ENCODE data around the gene MSRB1. TPM values are rescaled to one million over a fixed set of nuclear protein-coding genes. Genes with fewer than 3 reads are reported as not detected.

Gene MSRB1, protein sequence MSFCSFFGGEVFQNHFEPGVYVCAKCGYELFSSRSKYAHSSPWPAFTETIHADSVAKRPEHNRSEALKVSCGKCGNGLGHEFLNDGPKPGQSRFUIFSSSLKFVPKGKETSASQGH
- 31.3 TPM for polyA plus RNA-seq (2013, experiment 1 of 2; ENCODE audit: insufficient read length)
- 28.3 TPM for polyA plus RNA-seq (2013, experiment 2 of 2; ENCODE audit: insufficient read length)

DNA sequence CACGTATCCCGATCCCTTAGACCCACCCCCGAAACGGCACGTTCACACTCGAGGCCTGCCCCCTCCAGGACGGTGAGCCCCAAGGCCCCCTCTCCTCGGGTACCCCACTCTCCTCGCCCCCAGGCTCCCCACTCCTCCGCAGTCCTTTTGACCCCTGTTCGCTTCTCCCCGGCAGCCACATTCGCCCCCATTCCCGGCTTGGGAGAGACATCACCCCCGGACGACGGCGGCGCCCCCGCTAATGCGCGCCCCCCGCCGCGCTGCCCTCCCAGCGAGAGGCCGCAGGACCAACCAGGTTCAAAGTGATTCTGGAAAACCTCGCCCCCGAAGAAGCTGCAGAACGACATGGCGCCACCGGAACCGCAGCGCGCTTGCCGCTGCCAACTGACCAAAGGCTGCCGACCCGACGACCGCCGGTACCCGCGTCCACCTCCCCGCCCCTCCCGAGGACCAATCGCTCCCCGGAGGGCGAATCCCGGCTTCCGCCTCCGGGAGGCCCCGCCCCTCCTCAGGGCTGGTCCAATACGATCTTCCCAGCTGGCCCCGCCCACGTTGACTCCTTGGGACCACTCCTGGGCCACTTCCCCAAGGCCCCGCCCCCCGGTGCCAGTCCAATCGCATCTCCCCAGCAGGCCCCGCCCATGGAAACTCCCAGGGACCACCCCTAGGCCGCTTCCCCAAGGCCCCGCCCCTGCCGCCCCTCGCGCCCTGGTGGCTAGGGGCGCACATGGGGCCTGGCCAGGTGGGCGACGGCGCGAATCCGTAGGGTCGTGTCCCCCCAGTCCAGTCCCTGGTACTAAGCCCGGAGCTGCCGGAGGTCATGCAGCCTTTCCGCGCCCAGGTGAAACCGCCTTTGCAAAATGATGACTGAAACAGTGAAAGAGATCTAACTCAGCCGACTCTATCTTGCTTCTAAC is at the start of gene MSRB1:
MSRB1 (minus strand) TSS at position 390 of the 917 bp plus-strand sequence; CDS start at position 347, 43 bp downstream.
- DNase-seq, result peak; percentile 99

DNA sequence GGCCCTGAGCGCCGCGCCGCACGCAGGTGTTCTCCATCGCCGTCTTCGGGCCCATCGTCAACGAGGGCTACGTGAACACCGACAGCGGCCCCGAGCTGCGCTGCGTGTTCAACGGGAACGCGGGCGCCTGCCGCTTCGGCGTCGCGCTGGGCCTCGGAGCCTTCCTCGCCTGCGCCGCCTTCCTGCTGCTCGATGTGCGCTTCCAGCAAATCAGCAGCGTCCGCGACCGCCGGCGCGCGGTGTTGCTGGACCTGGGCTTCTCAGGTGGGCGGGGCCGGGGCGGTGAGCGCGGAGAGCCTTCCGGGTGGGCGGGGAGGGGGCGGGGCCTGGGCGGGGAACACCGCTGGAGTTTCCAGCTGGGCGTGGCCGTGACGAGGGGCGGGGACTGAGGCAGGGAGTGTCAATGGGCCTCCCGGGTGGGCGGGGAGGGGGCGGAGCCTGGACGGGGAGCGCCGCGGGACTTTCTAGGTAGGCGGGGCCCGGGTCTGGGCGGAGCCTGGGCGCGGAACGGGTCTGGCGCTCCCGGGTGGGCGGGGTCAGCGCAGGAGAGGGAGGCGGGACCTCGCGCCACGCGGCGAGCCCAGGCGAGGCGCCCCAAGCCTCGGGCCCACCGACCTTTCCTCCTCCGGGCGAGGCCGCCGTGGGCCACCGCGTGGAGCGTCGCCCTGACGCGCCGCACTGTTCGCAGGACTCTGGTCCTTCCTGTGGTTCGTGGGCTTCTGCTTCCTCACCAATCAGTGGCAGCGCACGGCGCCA is 49.1 kb upstream of the MSRB1 start:
- peak; percentile 94 for DNase-seq

DNA sequence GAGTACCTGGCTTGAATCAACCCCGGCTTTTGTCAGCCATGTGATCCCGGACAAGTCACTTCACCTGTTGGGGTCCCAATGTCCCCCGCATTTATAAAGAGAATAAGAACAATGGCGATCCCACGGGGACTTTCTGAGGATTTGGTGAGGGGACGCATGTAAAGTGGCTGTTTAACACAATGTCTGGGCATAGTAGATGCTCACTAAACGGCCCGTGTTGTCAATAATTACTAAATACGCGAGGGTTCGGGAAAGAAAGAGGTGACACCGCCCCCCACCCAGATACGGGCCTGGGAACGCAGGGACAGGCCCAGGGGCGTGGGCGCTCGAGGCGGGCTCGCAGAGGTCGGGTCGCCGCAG is 48.6 kb upstream of the MSRB1 start:
- DNase-seq, result no peak

DNA sequence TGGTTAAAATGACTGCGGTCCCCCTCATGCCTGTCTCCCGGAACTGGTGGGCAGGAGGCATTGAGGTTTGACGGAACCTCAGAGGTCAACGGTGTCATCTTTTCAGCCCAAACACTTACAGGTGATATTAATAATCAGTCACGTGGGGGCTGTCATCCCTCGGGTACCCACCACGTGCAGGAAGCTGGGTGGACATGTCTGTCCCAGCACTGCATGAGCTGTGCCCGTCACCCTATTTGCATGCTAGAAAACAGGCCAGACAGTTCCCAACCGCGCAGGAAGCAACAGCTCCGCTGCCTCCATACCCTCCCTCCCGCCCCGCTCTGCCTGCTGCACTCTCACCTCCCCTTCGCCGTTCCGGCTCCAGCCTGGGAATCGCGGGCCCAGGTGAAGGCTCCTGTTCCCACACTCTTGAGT is 48.1 kb upstream of the MSRB1 start:
- DNase-seq, result no peak

DNA sequence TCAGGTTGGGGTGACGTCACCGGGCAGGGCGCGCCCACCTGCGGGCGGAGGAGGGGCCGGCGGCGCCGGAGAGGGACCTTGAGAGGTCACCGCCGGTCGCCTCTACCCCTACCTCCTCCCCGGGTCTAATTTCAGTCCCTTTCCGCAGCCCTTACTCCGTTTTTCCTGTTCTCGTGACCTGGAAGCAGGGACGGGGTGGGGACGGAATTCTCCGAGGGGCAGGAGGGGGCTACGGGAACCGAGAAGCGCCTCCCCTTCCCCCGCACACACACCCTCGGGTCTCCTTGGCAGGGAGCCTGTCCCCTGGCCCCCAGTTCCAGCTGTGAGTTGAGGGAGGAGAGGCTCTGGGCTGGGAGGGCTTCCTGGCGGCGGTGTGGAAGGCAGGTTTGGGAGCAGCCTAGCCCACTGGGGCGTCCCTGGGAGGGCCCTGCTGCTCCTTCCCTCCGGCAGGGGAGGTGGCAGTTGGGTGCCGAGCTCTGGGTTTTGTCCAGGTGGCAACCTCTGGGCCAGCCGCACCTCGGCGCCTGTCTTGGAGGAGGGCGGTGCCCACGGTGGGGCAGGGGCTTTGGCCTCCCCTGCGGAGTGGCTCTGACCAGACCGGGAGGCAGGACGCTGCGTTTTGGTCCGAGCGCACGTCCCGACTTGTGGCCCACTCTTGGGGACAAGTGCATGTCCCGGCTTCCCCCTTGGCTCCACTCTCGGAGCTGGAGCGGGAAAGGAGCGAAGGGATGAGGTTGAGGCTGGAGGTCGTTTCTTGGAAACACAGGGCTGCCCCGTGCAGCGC is 47.5 kb upstream of the MSRB1 start:
- no peak for DNase-seq

DNA sequence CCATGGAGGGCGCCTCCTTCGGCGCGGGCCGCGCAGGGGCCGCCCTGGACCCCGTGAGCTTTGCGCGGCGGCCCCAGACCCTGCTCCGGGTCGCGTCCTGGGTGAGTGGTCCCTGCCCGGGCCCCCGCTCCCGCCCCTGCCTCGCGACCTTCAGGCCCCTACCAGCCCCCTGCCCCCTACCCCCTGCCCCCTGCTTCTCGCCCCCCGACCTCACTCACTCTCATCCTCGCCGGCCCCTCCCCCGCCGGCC is 47.0 kb upstream of the MSRB1 start:
- no peak for DNase-seq

DNA sequence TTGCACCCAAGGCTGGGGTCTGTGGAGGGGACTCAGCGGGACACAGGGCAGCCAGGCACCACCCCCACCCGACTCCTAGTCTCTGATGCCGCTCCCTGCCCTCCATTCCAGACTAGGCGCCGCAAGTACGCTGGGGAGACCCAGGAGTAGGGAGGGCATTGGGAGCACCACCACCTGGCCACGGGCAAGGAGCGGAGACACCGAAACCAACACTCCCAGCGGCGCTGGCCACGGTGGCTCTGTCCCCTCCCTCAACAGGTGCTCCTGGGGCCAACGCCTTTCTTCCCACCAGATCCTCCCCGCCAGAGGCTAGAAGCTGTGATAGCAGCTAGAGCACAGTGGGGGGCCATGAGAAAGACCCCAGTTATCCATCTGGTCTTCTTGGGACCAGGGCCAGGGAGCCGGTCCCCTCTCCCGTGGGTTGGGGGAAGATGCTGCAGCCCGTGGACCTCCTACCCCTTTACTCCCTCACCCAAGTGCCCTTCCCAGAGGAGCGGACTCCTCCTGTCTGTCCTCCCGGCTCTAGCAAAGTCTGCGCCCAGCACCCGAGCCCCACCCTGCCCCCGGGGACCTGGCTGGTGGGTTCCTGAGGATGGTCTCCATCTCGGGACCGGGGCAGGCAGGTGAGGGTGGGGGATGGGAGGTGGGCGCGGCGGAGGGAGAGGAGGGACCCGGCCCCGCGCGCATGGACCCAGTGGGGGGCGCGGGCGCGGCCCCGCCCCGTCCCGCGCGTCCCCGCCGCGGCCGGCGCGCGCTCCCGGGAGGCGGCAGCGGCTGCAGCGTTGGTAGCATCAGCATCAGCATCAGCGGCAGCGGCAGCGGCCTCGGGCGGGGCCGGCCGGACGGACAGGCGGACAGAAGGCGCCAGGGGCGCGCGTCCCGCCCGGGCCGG is 46.5 kb upstream of the MSRB1 start, which contains the start of gene SYNGR3:
SYNGR3 (plus strand) TSS at position 762 of the 892 bp plus-strand sequence. CDS start 133 bp downstream, outside the sequence.
- no peak for DNase-seq

DNA sequence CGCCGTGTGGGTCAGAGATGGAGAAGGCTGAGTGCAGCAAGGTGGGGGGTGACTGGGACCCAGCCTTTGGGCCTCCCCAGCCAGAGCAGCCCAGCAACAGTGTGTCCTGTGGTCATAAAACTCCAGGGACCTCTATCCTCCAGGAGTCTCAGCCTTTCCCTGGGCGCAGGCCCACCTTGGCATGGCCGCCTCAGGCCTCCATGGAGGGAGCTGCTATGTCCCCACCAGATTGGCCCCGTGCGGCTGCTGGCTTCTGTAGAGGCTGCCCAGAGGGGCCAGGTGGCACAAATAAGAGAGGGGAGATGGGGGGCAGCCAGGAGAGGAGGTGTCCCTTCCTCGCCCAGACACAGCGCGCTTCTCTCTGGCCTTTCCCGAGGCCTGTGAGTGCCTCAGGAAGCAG is 44.2 kb upstream of the MSRB1 start:
- DNase-seq, result no peak

DNA sequence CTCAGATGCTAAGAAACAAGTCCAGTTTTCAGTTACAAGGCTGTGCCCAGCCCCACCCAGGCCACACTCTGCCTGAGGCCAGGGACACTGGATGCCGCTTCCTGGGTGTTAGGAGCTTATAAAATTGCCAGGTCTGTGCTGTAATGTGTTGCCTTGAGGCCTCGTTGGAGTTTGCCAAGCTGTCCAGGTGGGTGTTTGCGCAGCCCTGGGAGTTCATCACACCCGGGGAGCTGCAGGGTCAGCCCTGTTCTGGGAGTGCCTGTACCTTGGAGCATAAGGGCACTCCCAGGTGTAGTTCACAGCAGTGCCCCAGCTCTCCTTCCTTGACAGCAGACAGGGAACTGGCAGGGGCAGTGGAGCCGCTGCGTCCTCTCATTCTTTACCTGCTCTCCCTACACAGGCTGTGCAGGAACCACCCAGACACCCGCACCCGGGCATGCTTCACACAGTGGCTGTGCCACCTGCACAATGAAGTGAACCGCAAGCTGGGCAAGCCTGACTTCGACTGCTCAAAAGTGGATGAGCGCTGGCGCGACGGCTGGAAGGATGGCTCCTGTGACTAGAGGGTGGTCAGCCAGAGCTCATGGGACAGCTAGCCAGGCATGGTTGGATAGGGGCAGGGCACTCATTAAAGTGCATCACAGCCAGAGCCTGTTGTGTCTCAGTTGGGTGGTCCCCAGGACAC is 42.6 kb upstream of the MSRB1 start:
- no peak for DNase-seq

DNA sequence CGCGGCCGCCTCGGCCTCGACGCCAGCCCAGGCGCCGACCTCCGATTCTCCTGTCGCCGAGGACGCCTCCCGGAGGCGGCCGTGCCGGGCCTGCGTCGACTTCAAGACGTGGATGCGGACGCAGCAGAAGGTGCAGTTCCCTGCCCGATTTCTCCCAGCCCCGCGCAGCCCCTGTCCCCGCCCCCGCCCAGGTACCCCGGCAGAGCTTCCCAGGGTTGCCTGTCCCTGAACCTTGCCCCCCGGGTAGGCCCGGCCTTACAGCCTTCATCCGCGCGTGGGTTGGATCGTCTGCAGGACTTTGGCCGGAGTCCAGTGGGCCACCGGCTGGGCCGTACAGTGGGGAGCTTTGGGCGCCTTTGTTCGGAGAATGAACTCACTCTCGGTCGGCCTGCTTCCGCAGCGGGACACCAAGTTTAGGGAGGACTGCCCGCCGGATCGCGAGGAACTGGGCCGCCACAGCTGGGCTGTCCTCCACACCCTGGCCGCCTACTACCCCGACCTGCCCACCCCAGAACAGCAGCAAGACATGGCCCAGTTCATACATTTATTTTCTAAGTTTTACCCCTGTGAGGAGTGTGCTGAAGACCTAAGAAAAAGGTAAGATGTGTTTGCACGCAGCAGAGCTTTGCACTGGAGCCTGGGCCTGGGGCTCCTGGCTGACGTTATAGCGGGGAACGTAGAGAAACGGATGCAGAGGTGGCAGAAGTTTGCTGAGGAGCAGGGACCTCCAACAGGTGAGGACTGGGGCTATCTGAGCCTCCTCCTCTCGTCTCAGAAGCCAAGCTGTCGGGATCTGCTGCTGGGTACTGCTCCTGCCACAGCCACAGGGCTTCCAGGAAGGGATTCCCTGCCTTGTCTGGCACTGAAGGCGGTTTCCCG is 41.6 kb upstream of the MSRB1 start:
- no peak for DNase-seq

DNA sequence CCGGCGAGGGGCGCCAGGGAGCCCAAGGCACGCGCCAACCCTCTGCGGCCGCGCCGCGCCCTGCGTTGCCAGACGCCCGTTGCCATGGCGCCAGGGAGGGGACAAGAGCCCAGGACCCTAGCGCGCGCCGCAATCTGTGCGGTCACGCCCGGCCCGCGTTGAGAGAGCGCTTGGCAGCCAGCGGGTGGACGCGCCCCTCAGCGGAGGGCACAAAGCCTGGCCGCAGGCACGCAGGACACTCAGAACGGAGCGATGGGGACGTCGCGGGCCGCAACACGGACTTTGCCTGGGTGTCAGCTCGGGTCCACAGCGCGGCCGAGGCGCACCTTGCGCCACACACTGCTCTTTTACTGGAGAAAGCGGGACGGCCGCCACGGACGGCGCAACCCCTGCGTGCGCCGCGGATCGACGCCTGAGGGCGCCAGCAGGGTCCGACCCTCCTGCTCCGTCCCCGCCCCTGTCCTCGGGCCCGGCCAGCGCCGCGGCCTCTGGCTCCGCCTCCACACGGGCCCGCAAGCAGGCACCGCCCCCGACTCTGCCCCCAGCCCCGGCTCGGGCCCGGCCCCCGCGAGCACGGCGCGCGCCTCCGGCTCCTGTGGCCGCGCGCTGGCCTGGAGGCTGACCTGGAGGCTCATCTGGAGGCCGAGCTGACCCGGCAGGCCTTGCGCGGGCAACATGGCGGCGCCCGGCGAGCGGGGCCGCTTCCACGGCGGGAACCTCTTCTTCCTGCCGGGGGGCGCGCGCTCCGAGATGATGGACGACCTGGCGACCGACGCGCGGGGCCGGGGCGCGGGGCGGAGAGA is 40.7 kb upstream of the MSRB1 start, which contains the start of gene GFER:
GFER (plus strand) TSS at position 650 of the 803 bp plus-strand sequence; CDS start at position 676, 26 bp downstream.
- peak; percentile 94 for DNase-seq

DNA sequence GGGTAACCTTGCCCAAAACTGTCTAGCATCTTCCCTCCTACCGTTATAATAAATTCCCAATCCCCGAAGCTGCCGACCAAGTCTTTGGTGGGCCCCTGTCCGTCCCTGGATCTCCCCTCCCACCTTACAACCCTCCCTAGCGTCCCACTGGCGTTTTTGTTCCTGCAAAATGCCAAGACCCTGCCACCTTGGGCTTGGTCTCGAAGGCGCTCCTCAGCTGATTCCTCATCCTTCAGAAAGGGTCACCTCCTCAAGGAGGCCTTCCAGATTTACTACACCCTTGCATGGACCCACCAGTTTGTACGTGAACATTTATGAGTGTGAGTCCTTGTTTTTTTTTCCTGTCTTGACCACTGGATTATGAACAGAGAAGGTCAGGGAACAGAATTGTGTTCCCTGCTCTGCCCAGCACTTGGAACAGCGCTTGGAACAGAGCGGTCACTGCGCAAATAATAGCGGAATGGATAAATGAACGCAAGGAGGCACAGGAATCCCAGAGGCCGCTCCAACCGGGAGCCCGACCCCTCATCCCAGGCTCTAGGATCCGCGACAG is 40.1 kb upstream of the MSRB1 start:
- no peak for DNase-seq

DNA sequence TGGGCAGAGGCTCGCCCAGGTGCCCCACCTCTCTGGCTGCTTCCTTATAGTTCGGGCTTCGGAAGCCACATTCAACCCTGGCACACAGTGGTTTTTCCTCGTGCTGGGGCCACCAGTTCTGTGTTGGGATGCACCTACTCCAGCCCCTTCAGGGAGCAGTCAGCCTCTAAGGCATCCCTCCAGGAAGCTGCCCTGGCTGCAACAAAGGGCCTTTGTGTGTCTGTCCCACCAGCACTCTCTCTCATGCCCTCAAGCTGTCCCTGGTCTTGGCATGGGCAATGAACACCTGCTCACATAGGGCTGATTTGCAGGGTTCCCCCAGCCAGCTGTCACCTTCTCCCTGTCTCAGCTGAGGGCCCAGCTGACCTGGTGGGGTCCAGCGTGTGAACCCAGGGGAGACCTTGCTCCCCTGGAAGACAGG is 39.0 kb upstream of the MSRB1 start:
- no peak for DNase-seq

DNA sequence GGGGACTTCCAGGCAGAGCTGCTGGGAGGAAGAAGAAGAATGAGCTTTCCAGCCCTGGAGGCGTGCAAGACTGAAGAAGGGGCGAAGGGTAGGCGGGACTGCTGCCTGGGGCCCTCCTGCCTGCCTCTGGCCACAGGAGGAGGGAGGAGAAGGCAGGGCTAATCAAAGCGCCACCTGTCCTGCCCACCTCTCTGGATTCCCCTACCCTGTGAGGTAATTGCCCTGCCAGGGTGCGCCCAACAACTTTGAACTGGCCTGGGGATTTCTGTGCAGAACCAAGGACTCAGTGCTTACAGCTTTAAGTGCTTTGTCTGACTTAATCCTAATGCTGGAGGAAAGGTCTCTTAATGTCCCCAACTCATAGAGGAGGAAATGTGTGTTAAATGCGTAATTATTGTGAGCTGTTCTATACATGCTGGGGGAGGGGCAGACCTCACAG is 38.4 kb upstream of the MSRB1 start, which contains the start of gene NOXO1:
NOXO1 (minus strand) TSS at position 72 of the 439 bp plus-strand sequence. CDS start 290 bp downstream, outside the sequence.
- no peak for DNase-seq

DNA sequence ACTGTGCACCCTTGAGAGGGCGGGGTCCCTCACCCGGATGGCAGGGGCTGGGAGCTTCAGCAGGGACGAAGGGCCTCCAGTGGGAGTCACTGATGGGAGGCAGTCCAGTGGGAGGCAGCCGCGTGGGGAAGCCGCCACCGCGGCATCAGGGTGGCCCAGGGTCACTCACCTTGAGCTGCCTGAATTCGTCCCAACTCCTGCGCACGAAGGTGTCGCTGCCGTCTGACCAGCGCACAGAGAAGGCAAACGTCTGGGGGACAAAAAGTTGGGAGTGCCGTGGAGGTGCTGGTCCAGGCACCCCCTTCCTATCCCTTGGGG is 37.7 kb upstream of the MSRB1 start:
- no peak for DNase-seq

DNA sequence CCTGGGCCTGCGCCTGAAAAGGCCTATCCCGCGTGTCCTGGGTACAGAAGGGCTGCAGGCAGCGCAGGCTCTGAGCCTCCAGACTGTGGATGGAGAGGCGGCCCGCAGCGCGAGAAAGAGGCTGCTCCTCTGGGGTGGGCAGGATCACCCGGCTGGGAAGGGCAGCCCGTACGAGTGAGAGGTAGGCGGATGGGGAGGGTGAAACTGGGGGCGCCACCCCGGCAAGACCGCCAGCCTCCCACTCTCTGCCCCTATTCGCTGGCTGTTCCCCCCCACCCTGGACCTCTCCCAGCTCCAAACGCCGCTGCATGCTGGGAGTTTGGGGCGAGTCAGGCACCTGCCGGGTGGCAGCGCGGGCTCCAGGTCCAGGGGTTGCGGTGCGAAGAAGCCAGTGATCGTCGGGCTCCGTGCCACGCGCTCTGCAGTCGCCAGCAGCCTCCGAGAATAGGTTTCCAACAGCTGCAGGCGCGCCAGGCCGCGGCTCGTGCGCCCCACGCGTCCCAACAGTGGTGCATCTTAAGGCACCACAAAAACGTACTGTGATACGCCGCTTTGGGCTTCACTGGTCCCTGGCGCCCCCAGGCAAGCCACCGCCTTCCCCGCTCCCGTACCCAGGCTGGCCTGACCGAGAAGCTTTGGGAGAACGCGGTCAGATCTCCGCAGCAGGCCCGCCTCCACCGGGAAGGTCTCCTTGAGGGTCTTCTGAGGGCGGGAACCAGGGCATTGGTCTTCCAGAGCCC is 37.2 kb upstream of the MSRB1 start:
- DNase-seq, result no peak

DNA sequence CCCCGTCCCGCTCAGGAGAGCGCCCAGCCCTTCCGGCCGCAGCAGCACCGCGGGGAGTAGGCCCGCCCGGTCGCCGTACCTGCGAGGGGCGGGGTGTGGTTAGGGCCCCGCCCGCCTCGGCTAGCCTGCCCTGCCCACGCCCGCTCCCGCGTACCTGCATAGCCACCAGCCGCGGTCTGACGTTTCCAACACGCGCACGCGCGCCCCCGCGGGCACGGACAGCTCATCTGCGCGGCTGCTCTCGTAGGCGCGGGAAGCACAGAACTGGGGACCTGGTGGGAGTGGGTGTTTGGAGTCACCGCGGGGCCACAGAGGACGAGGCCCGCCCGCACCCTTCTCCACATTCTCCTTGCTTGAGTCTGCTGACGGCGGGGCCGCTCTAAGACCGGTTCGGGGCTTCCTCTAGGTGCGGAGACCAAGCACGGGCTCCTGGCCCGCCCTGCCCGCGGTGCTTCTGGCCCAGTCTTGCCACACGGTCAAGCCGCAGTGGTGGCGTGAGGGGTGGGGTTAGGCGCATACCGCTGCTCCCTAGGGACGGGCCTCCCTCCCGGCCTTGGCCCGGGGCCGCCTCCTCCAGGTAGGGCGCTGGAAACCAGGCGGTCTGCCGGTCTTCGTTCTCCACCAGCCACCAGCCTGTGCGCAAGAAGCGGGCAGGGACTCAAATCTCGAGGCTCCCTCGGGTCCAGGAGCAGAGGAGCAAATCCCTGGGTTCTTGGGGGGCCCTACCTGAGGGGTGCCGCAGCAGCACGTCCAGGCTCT is 36.5 kb upstream of the MSRB1 start:
- no peak for DNase-seq
